K562 treated with DMSO at 1 percent for 12 hours (cell line): Measurements from ENCODE around the gene AK3. TPM values are rescaled to one million over a fixed set of nuclear protein-coding genes. Genes with fewer than 3 reads are reported as not detected.

Experiments used
- total RNA-seq: library from RNA; unstranded; fragments of 300-600 nt; gene quantifications from 2 replicates; pipeline ENCODE4 v1.2.3, GENCODE V29; 2022; ENCODE audit not compliant: insufficient read depth

The AK3 gene
- total RNA-seq = 18.7 and 41.6 TPM in 2 replicates

DNA sequence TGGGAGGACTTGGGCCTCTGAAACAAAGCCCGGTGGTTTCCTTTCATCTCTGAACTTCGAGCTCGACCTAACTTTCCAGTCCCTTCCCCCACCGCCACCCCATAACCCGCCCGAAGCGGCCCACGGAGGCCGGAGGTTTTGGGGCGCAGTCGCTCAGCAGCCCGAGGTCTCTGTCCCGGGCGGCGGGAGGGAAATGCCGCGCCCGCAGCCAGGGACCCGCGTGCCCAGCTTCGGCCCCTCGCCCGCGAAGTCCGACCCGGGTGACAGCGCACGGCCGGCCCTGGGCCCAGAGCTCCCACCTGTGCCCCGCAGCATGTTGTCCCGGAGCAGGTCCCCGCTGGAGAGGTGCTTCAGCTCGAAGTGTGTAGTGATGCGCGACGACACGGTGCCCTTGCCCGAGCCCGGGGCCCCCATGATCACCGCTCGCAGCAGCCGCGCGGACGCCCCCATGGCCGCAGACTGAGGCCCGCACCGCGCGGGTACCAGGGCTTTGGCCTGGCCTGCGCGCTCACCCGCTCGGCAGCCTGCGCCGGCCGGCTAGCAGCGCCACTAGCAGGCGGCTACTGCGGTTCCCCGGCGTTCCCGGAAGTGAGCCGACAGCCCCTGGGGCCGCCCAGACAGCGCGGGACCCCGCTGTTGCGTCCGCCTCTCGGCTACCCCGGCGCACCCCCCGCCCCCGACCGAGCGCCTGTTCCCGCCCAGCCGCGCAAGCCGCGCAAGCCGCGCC, at the start of gene AK3:
Gene AK3 (minus strand): TSS at position 565 of the 727 bp plus-strand sequence. CDS start 115 bp downstream, at position 450.

DNA sequence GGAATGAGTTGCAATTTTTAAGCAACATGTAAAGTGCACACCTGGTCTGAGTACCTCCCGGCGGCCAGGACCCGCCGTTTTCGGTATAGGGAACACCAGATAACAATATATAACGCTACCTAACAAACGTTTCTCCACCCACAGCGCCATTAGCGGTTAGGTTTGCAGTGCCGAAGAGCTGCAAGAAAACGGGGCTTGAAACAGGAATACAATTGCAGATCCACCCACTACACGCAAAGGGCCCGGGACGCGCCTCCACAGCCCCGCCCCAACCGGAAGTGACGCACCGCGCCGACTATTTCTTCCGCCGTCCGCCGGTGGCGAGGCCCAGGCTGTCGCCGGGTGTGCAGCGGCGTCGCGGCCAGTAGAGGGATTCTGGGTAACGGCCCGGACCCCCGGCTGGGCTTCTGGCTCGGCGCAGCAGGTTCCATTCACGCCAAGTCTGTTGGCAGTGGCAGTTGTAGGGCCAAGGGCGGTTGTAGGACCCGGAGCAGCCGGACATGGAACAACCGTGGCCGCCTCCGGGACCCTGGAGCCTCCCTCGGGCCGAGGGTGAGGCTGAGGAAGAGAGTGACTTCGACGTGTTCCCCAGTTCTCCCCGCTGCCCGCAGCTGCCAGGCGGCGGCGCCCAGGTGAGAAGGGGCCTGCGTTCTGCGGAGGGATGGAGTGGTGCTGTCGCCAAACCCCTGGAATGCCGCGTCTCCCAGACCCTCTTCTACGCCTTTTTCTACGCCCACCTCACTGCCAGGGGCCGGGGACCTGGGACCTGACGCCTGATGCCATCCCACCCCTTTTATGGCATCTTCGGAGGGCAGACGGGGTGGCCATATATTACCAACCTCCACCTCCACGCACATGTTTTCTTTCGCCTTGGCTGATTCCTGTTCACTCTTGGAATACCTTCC, 61.5 kb downstream of the AK3 start, which contains the start of gene CDC37L1:
Gene CDC37L1 (plus strand): TSS at position 302 of the 905 bp plus-strand sequence. CDS start 199 bp downstream, at position 501.

DNA sequence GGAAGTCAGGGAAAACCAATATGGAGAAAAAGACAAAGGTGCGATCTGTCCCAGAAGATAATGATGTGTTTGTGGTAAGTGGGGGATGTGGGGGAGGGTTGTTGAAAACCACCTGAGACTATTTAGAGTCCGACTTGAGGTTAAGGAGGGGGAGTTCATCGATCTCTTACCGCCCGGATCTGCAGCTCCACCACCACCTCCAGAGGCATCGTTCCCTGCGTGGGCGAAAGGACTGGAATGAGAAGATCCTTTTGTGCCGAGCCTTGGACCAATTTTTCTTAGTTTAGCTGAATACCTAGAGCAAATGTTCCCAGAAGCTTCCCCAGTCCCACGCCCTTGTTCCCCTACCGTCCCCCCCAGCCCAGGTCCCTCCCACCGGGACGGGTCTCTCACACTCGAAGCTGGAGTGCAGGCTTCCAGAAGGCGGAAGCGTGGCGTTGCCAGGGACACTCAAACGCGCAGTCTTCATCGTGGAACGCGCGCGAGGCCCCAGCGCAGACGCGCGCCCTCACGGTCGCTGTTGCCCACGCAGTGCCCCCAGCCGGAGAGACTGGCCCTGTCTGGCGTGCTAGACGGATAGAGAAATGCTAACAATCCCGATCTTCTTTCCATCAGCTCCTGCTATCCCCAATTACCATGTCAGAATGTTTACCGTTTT, 74.8 kb downstream of the AK3 start, which contains the start of gene SPATA6L:
Gene SPATA6L (minus strand): TSS at position 439 of the 658 bp plus-strand sequence. CDS start 230 bp downstream, at position 209.

DNA sequence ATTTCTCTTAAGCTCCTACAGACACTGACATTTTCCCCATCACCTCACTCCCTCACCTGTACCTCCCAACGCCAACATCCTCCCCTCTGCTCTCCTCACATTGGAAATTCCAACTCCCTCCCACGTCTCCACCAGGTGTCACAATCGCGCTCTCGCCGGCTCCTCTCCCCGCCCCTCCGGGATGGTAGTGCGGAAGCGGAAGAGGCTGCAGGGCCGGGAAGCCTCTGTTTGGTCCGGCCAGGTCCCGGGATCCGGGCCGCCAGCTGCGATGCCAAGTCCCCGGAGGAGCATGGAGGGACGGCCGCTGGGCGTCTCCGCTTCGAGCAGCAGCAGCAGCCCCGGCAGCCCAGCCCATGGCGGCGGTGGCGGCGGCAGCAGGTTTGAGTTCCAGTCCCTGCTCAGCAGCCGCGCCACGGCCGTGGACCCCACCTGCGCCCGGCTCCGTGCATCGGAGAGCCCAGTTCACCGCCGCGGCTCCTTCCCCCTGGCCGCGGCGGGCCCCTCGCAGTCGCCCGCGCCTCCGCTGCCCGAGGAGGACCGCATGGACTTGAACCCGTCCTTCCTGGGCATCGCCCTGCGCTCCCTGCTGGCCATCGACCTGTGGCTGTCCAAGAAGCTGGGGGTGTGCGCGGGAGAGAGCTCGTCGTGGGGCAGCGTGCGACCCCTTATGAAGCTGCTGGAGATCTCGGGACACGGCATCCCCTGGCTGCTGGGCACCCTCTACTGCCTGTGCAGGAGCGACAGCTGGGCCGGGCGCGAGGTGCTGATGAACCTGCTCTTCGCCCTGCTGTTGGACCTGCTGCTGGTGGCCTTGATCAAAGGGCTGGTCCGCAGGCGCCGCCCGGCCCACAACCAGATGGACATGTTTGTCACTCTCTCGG, 78.7 kb downstream of the AK3 start, which contains the start of gene PLPP6:
Gene PLPP6 (plus strand): TSS at position 187 of the 881 bp plus-strand sequence. CDS start 82 bp downstream, at position 269.

Other genes starting within 250 kb of the AK3 start
- 4.7 and 8.0 TPM in 2 replicates for gene PLPP6, start 78.9 kb downstream of the AK3 start, total RNA-seq
- not detected in 2 replicates for gene SPATA6L, start 74.7 kb downstream of the AK3 start, total RNA-seq
- gene CDC37L1, start 61.6 kb downstream of the AK3 start, total RNA-seq = 2.1 and 8.2 TPM in 2 replicates
- gene RCL1, start 51.7 kb upstream of the AK3 start, total RNA-seq = 13.7 and 22.8 TPM in 2 replicates
- gene JAK2, start 244.1 kb upstream of the AK3 start, total RNA-seq = 2.0 and 10.4 TPM in 2 replicates